OCI-LY7 (cell line): Measurements from ENCODE around the gene MS4A4A.

ENCODE experiments used
- EZH2phosphoT487 ChIP-seq: fragments of 200-600 bp; sonication (generic); IDR thresholded peaks from 2 replicates; pipeline ENCODE4 v1.6.1; 2018; ENCODE audit warnings: low read depth, borderline replicate concordance, mild to moderate bottlenecking, mixed run types, antibody characterized with exemption, low read length, moderate library complexity, mixed read lengths
- TF ChIP-seq, protein P1 (sequence below): fragments of 200-600 bp; sonication (generic); conservative IDR thresholded peaks from 2 replicates; pipeline ENCODE4 v1.5.1; 2014; ENCODE audit warnings: mild to moderate bottlenecking, antibody characterized with exemption, low read length, moderate library complexity, mixed read lengths

DNA sequence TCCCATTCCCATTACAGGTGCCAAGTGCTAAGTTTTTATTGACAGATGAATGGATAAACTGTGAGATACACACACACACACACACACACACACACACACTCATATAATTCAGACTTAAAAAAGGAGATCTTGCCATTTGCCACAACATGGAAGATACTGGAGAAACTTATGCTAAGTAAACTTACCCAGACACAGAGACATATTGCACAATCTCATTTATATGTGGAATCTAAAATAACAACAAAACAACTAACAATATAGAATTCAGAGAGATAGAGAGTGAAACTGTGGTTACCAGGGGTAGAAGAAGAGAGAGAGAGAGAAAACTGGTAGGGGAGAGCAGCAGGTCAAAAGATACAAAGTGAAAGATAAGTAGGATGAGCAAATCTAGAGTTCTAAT lies 48.0 kb downstream of the MS4A4A start:
- TF ChIP-seq, protein P1, sequence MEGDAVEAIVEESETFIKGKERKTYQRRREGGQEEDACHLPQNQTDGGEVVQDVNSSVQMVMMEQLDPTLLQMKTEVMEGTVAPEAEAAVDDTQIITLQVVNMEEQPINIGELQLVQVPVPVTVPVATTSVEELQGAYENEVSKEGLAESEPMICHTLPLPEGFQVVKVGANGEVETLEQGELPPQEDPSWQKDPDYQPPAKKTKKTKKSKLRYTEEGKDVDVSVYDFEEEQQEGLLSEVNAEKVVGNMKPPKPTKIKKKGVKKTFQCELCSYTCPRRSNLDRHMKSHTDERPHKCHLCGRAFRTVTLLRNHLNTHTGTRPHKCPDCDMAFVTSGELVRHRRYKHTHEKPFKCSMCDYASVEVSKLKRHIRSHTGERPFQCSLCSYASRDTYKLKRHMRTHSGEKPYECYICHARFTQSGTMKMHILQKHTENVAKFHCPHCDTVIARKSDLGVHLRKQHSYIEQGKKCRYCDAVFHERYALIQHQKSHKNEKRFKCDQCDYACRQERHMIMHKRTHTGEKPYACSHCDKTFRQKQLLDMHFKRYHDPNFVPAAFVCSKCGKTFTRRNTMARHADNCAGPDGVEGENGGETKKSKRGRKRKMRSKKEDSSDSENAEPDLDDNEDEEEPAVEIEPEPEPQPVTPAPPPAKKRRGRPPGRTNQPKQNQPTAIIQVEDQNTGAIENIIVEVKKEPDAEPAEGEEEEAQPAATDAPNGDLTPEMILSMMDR, result no peak
- TF ChIP-seq EZH2phosphoT487, result no peak
